GM21423 (cell line): ENCODE measurements around the gene DOK7.
"Not testable (repeated sequence)": the region's sequence is repeated elsewhere in the genome, so short reads cannot be mapped to it uniquely, and the experiment has no call there.

Experiments
- ATAC-seq: cut with Tn5 transposase; IDR thresholded peaks from one replicate; pipeline ENCODE4 v1.9.1; 2021; ENCODE audit warnings: mild to moderate bottlenecking, moderate library complexity; ENCODE audit not compliant: unreplicated experiment

Gene DOK7

DNA sequence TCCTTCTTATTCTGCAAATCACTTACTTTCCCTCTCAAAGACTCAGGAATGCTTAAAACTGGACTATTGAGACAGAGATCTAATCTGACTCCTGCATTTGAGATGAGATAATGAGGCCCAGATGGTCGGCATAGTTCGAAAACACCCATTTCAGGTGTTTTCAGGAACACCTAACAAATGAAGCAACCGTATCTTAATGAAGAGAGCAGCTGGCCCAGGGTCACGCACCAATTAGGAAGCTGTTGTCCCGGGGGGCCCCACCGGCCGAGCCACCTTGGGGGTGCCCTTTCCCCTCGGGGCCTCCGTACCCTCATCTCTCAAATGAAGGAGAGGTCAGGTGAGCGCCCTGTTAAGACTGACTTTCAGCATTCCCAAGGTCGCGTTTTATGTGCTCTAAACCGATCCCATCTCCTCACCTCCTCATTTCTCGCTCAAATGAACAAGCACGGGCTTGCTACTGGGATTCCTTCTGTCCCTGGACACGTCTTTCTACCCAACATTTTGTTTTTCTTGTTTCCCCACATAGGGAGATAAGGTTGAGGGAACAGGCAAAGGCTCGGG, 68.3 kb downstream of the DOK7 start:
- no peak for ATAC-seq

DNA sequence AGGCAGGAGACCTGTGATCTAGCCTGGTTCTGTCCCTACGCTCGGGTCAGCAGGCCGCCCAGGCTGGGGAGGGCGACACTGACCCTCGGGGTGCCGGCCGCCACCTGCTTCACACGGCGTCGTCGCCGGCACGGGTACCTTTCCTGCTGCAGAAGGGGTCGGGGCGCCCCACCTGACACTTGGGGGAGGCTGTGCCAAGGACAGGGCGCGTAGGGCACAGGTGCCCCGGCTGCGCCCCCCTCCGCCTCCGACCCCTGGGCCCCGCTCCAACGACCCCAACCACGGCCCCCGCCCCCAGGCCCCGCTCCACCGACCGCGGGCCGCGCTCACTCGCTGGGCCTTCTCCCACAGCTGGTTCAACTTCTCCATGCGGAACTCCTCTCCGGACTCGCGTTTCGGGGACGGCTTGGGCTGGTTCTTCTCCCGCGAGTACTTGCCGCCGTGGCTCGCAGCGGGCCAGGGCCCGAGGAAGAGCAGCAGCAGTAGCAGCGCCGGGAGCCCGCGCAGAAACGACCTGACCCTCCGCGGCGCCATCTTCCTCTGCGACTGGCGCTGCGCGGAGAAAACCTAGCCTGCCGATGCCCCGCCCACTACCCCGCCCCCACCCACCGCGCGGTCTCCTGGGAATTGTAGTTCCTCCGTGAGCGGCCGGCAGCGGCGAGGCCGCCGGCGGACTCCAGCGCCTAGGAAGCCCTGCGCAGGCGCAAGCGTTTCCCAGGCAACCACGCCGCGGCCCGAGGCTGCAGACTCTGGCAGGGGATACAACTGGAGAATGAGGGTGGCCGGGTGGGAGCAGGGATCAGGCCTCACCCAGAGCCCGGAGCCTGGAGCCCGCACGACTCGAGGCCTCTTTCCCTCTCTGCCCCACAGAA, 69.0 kb downstream of the DOK7 start, which contains the start of gene LRPAP1:
Gene LRPAP1, minus strand, starts transcription at position 544 of the 872 bp plus-strand sequence. Its CDS starts 10 bp downstream, at position 534.
- peak; percentile 74 for ATAC-seq

DNA sequence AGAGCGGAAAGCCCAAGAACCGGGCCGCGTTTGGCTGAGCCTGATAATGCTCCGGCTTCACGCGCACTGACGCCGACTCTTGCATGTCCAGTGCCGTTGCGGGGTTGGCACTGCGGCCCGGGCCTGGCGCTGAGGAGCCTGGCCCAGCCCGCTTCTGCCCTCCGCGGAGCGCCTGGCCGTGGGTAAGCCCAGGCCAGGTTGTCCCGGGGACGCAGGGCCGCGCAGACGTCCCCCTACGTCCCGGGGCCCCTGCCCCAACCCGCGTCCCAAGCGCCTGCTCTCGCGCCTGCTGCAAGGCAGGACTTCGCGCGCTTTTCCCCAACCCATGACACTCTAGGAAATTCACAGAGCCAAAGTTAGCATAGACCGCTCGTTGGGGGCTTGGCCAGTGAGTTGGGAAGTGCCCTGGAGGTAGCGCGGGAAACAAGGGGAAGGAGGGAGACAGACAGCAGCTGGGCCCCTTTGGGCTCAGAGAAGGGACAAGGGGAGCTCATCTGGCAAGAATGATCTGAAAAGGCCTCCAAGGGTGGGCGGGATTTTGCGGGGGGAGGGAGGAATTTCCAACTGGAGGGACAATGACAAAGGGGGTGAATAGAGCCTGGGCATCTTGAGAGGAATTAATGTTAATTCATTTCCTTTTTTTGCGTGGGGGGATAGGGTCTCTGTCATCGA, 69.8 kb downstream of the DOK7 start:
- no peak for ATAC-seq

DNA sequence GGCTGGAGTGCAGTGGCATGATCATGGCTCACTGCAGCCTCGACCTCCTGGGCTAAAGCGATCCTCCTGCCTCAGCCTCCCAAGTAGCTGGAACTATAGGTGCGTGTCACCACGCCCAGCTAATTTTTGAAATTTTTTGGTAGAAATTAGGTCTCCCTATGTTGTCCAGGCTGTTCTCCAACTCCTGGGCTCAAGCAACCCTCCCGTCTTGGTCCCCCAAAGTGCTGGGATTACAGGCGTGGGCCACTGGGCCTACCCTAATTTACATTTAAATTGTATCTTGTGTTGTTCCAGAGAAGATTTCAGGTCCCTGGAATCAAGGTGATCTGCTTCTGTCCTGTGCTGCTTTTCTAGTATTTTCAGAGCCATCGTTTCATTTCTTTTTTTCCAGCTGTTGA, 70.3 kb downstream of the DOK7 start:
- no peak for ATAC-seq

DNA sequence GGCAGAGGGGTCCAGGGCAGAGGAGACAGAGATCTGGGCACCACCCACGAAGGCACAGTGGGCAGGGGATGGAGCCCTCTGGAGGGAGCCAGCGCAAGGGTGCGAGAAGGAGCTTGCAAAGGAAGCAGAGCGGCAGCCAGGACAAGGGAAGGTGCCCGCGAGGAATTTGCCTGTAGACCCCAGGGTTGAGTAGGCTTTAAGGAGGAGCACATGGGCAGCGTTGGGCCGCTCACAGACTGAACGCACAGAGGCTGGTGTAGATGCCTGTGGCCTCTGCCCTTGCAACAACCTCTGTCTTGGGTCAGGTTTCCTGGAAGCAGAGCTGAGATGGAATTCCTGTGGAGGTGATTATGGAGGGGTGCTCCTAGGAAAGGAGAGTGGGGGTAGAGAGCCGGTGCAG, 72.7 kb downstream of the DOK7 start:
- not testable (repeated sequence) for ATAC-seq

DNA sequence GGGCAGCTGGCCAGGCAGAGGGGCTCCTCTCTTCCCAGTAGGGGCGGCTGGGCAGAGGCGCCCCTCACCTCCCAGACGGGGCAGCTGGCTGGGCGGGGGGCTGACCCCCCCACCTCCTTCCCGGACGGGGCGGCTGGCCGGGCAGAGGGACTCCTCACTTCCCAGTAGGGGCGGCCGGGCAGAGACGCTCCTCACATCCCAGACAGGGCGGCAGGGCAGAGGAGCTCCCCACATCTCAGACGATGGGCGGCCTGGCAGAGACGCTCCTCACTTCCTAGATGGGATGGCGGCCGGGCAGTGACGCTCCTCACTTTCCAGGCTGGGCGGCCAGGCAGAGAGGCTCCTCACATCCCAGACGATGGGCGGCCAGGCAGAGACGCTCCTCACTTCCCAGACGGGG, 75.8 kb downstream of the DOK7 start:
- not testable (repeated sequence) for ATAC-seq

DNA sequence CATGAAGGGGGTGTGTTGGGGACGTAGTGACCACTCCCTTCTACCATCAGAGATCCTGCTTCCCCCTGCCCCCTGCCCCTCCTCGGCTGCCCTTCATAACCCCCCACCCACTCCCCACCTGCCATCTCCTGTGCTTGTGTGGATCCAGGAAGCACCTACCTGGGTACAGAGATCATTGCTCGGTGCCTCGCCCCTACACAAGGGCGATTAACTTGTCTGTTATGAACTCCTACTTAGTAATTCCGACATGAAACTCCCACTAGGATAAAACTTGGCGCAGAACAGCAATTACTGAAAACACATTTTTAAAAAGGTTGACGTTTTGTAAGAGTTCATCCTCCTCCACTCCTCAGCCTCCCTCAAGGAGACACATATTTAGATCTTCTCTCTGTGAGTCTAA, 80.3 kb downstream of the DOK7 start:
- ATAC-seq = not testable (repeated sequence)
